Uterus (tissue), 4 donors: ENCODE measurements around the gene XYLT2. TPM values are rescaled to one million over a fixed set of nuclear protein-coding genes. Genes with fewer than 3 reads are reported as not detected.

ENCODE experiments used
- DNase-seq, 2 donors: peaks; one replicate each; pipeline ENCODE4 v3.0.0-alpha.2; 2019 to 2020
- H3K27ac ChIP-seq, 2 donors: fragments of 200-600 bp; sonication (generic); 1 replicate in 1 of 2; 2 replicates in 1 of 2; pipeline ENCODE4 v1.5.1; 2016 to 2018
- H3K27me3 ChIP-seq, 2 donors: fragments of 200-600 bp; sonication (generic); one replicate each; pipeline ENCODE4 v1.5.1; 2018 to 2019; ENCODE audit warnings: control low read depth in 1 of 2
- H3K36me3 ChIP-seq, 2 donors: fragments of 200-600 bp; sonication (generic); one replicate each; pipeline ENCODE4 v1.5.1; 2019; ENCODE audit warnings: control low read depth in 1 of 2
- H3K4me1 ChIP-seq, 2 donors: fragments of 200-600 bp; sonication (generic); one replicate each; pipeline ENCODE4 v1.5.1; 2018 to 2019; ENCODE audit warnings: control low read depth in 1 of 2
- H3K4me3 ChIP-seq, 2 donors: fragments of 200-600 bp; sonication (generic); 1 replicate in 1 of 2; 2 replicates in 1 of 2; pipeline ENCODE4 v1.5.1; 2018 to 2019; ENCODE audit warnings: mild to moderate bottlenecking in 1 of 2
- H3K9me3 ChIP-seq, 2 donors: fragments of 200-600 bp; sonication (generic); one replicate each; pipeline ENCODE4 v1.5.1; 2019; ENCODE audit warnings: control low read depth in 1 of 2
- CTCF ChIP-seq, 4 experiments: fragments of 200-600 bp in 2 of 4; fragments of 450-650 bp in 2 of 4; sonication (generic) in 2 of 4; IDR thresholded peaks; one replicate each; pipeline ENCODE4 v1.5.1; 2016 to 2019; ENCODE audit warnings: antibody characterized with exemption in 4 of 4, mild to moderate bottlenecking in 2 of 4, moderate library complexity in 1 of 4
- POLR2A ChIP-seq, 2 donors: fragments of 450-650 bp; IDR thresholded peaks; one replicate each; pipeline ENCODE4 v1.6.1; 2016; ENCODE audit warnings: antibody characterized with exemption in 2 of 2, mild to moderate bottlenecking in 1 of 2, moderate library complexity in 1 of 2
- intact Hi-C: fragments of 100-400 bp; cut with DNase I; formaldehyde crosslinking; loops from one replicate; pipeline ENCODE4 v1.15.1; 2023; ENCODE audit warnings: low total_unique reads
- small RNA-seq: library from RNA; depleted of rRNA; stranded (forward); fragments of <200 nt; gene quantifications from one replicate; pipeline ENCODE3, GENCODE V24; 2016
- total RNA-seq, 4 donors: library from RNA; depleted of rRNA in 3 of 4; stranded (reverse); fragments of >200 nt in 3 of 4; gene quantifications; one replicate each; pipeline versions ENCODE4 v1.1.0 to v1.2.4, GENCODE V29; 2014 to 2023
- donor health status: DM: yes; HTN: yes; CAD: no.

XYLT2 gene
- total RNA-seq, 4 donors from 2014 or later, result 23.5 to 34.0 (median 28.5) TPM

DNA sequence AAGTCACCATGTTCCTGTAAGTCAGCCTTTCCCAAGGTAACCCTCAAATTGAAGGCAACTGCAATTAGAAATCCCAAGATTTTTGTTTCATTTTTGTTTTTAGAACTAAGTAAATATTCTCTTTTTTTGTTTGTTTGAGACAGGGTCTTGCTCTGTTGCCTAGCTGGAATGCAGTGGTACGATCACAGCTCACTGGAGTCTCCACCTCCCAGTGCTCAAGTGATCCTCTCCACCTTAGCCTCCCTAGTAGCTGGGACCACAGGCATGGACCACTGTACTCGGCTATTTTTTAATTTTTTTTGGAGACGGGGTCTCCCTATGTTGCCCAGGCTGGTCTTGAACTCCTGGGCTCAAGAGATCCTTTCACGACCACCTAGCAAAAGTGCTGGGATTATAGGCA is 62.0 kb downstream of the XYLT2 start:
- H3K27ac ChIP-seq, result no peak overlapping the region
- no peaks in the 10 kb centered on the region for H3K36me3 ChIP-seq
- no peaks in the 10 kb centered on the region for H3K27me3 ChIP-seq
- no peaks in the 10 kb centered on the region for H3K4me1 ChIP-seq
- DNase-seq, result no peak
- TF ChIP-seq CTCF (IDR thresholded peaks at IDR 0.05) (no peak), POLR2A (IDR thresholded peaks at IDR 0.05) (no peak)
- no peaks in the 10 kb centered on the region for H3K9me3 ChIP-seq
- intact Hi-C loops, result no loop called here
- H3K4me3 ChIP-seq, result no peak overlapping the region

Small RNA genes lying within 50 kb of the gene (small RNA-seq; reads per million reads assigned to genes)
- not detected for gene RF00019

Other genes with a start within 250 kb of the XYLT2 start
- gene SAMD14, start 216.0 kb upstream of the XYLT2 start, total RNA-seq, result 10 to 100 TPM in 1 of 4 donors, 1 to 10 TPM in 2, not detected in 1; 2.3 to 11.3 (median 6.2) TPM
- gene PPP1R9B, start 195.4 kb upstream of the XYLT2 start, total RNA-seq, result 10 to 100 TPM in 3 of 4 donors, 1 to 10 TPM in 1; 9.2 to 65.3 (median 20.6) TPM
- gene SGCA, start 180.1 kb upstream of the XYLT2 start, total RNA-seq, result 100 to 1,000 TPM in 1 of 4 donors, 10 to 100 TPM in 1, under 1 TPM in 1, not detected in 1; 0.90 to 119 (median 19.6) TPM
- 1,000 to 10,000 TPM in 1 of 4 donors, 100 to 1,000 TPM in 2, 10 to 100 TPM in 1; 59.4 to 4,880 (median 491) TPM for gene COL1A1, start 144.5 kb upstream of the XYLT2 start, total RNA-seq
- gene TMEM92, start 71.7 kb upstream of the XYLT2 start, total RNA-seq, result under 1 TPM in 2 of 4 donors, not detected in 2; 0.07 to 0.91 TPM
- 10 to 100 TPM; 16.4 to 72.1 (median 45.8) TPM for gene MRPL27, start 27.1 kb downstream of the XYLT2 start, total RNA-seq
- gene EME1, start 27.1 kb downstream of the XYLT2 start, total RNA-seq, result 1 to 10 TPM in 2 of 4 donors, not detected in 2; 1.7 to 3.4 TPM
- 10 to 100 TPM; 24.1 to 62.4 (median 47.1) TPM for gene LRRC59, start 51.4 kb downstream of the XYLT2 start, total RNA-seq
- gene ACSF2, start 80.1 kb downstream of the XYLT2 start, total RNA-seq, result 10 to 100 TPM; 16.7 to 60.6 (median 45.7) TPM
- not detected for gene CHAD, start 122.8 kb downstream of the XYLT2 start, total RNA-seq
- 10 to 100 TPM; 12.9 to 42.6 (median 30.7) TPM for gene RSAD1, start 132.7 kb downstream of the XYLT2 start, total RNA-seq
- gene MYCBPAP, start 162.3 kb downstream of the XYLT2 start, total RNA-seq, result 10 to 100 TPM in 1 of 4 donors, 1 to 10 TPM in 3; 2.7 to 11.5 (median 5.1) TPM
- 10 to 100 TPM in 1 of 4 donors, under 1 TPM in 1, not detected in 2; 0.30 to 41.1 TPM for gene EPN3, start 186.6 kb downstream of the XYLT2 start, total RNA-seq
- 10 to 100 TPM; 39.7 to 57.2 (median 46.2) TPM for gene SPATA20, start 201.0 kb downstream of the XYLT2 start, total RNA-seq
- 10 to 100 TPM in 2 of 4 donors, under 1 TPM in 2; under 0.01 to 28.9 (median 6.0) TPM for gene CACNA1G, start 214.6 kb downstream of the XYLT2 start, total RNA-seq